Gastrocnemius medialis (tissue), 4 donors: ENCODE results near the gene CTIF.

ENCODE experiments used
- POLR2A ChIP-seq, 2 donors: fragments of 450-650 bp; IDR thresholded peaks; one replicate each; pipeline ENCODE4 v1.6.1; 2017; ENCODE audit warnings: antibody characterized with exemption in 2 of 2, mild to moderate bottlenecking in 2 of 2, moderate library complexity in 2 of 2
- TF ChIP-seq, protein P1 (sequence below), 5 experiments: fragments of 450-650 bp in 3 of 5; fragments of 200-600 bp in 2 of 5; sonication (generic) in 2 of 5; IDR thresholded peaks in 4 of 5; conservative IDR thresholded peaks in 1 of 5; 1 replicate in 4 of 5; 2 replicates in 1 of 5; pipeline ENCODE4 v1.5.1; 2016 to 2019; ENCODE audit warnings: antibody characterized with exemption in 5 of 5, mild to moderate bottlenecking in 3 of 5, moderate library complexity in 3 of 5

DNA sequence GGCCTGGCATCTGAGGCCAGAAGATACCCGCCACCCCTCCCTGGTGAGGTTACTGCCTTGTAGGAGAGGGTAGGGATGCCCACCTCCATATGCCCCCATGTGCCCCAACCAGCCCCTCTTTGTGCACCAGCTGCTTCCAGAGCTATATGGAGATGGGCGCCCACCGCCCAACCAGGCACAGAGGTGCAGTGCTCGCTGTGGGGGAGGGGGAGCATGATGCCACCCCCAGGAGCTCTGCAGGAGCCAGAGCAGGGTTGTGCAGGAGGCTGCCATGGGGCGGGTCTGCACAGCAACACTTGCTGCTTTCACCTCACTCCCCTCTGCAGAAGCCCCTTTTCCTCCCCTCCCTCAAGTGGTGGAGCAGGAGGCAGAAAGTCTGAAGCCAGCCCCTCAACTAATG lies 237.3 kb downstream of the CTIF start:
- TF ChIP-seq, protein P1, sequence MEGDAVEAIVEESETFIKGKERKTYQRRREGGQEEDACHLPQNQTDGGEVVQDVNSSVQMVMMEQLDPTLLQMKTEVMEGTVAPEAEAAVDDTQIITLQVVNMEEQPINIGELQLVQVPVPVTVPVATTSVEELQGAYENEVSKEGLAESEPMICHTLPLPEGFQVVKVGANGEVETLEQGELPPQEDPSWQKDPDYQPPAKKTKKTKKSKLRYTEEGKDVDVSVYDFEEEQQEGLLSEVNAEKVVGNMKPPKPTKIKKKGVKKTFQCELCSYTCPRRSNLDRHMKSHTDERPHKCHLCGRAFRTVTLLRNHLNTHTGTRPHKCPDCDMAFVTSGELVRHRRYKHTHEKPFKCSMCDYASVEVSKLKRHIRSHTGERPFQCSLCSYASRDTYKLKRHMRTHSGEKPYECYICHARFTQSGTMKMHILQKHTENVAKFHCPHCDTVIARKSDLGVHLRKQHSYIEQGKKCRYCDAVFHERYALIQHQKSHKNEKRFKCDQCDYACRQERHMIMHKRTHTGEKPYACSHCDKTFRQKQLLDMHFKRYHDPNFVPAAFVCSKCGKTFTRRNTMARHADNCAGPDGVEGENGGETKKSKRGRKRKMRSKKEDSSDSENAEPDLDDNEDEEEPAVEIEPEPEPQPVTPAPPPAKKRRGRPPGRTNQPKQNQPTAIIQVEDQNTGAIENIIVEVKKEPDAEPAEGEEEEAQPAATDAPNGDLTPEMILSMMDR (IDR thresholded peaks at IDR 0.05 in 4 of 5, conservative IDR thresholded peaks at IDR 0.05 in 1 of 5) = no peak
- TF ChIP-seq POLR2A (IDR thresholded peaks at IDR 0.05) = no peak
